Esophagus muscularis mucosa (tissue), 4 donors: ENCODE results near the gene HNF1A.

Source experiments
- CTCF ChIP-seq, 3 experiments: fragments of 200-600 bp in 2 of 3; fragments of 450-650 bp in 1 of 3; sonication (generic) in 2 of 3; IDR thresholded peaks; one replicate each; pipeline ENCODE4 v1.5.1; 2017 to 2019; ENCODE audit warnings: antibody characterized with exemption in 3 of 3, mild to moderate bottlenecking in 2 of 3, moderate library complexity in 1 of 3
- EP300 ChIP-seq: sonication (generic); formaldehyde crosslinking; IDR thresholded peaks from one replicate; pipeline ENCODE4 v1.6.1; 2017; ENCODE audit warnings: antibody characterized with exemption
- POLR2A ChIP-seq: fragments of 450-650 bp; IDR thresholded peaks from one replicate; pipeline ENCODE4 v1.6.1; 2017; ENCODE audit warnings: antibody characterized with exemption, moderate library complexity, mild to moderate bottlenecking, low read depth
- POLR2AphosphoS5 ChIP-seq, 2 donors: sonication (generic); formaldehyde crosslinking; IDR thresholded peaks; one replicate each; pipeline ENCODE4 v1.6.1; 2017; ENCODE audit warnings: antibody characterized with exemption in 2 of 2

GRCh38 chr12:120943482-120943881, 34.9 kb upstream of the HNF1A start:
- TF ChIP-seq CTCF (IDR thresholded peaks at IDR 0.05) (no peak), POLR2A (no peak), POLR2AphosphoS5 (IDR thresholded peaks at IDR 0.05) (no peak), EP300 (no peak)
